Mesendoderm (in vitro differentiated cells): Measurements from ENCODE around the gene RS1.

Experiments
- DNase-seq: peaks from one replicate; pipeline ENCODE4 v3.0.0; 2013
- H2AK5ac ChIP-seq: 2 replicates; pipeline ENCODE4 v1.6.1; 2013; ENCODE audit warnings: low read length, inconsistent platforms
- H2BK120ac ChIP-seq: 2 replicates; pipeline ENCODE4 v1.6.1; 2013; ENCODE audit warnings: low read depth, mild to moderate bottlenecking, low read length, moderate library complexity, mixed read lengths
- H2BK15ac ChIP-seq: replicated peaks from 2 replicates; pipeline ENCODE4 v1.6.1; 2013; ENCODE audit warnings: low read depth, mild to moderate bottlenecking, moderate library complexity
- H2BK5ac ChIP-seq: 2 replicates; pipeline ENCODE4 v1.6.1; 2013; ENCODE audit warnings: low read length, inconsistent platforms
- H3K18ac ChIP-seq: 2 replicates; pipeline ENCODE4 v1.6.1; 2013; ENCODE audit warnings: mild to moderate bottlenecking, low read length, mixed read lengths
- H3K23ac ChIP-seq: one replicate; pipeline ENCODE4 v1.6.1; 2013; ENCODE audit warnings: low read length
- H3K27ac ChIP-seq: 2 replicates; pipeline ENCODE4 v1.5.1; 2013; ENCODE audit warnings: low read depth, mild to moderate bottlenecking, inconsistent platforms, low read length, moderate library complexity
- H3K27me3 ChIP-seq: 2 replicates; pipeline ENCODE4 v1.6.1; 2013; ENCODE audit warnings: low read length, control low read depth, mild to moderate bottlenecking, inconsistent platforms; ENCODE audit not compliant: insufficient read depth, poor library complexity
- H3K36me3 ChIP-seq: 2 replicates; pipeline ENCODE4 v1.6.1; 2013; ENCODE audit warnings: low read length, inconsistent platforms; ENCODE audit not compliant: control insufficient read depth, insufficient read depth
- H3K4ac ChIP-seq: one replicate; pipeline ENCODE4 v1.6.1; 2013; ENCODE audit warnings: low read depth, mild to moderate bottlenecking, low read length, moderate library complexity
- H3K4me1 ChIP-seq: 2 replicates; pipeline ENCODE4 v1.6.1; 2013; ENCODE audit warnings: low read depth, low read length, inconsistent platforms; ENCODE audit not compliant: control insufficient read depth
- H3K4me2 ChIP-seq: 2 replicates; pipeline ENCODE4 v1.6.1; 2013; ENCODE audit warnings: low read length
- H3K4me3 ChIP-seq: 2 replicates; pipeline ENCODE4 v1.5.1; 2013; ENCODE audit warnings: mild to moderate bottlenecking, low read length
- H3K56ac ChIP-seq: one replicate; pipeline ENCODE4 v1.6.1; 2013; ENCODE audit warnings: low read length
- H3K79me1 ChIP-seq: 2 replicates; pipeline ENCODE4 v1.6.1; 2013; ENCODE audit warnings: low read length, inconsistent platforms
- H3K79me2 ChIP-seq: 2 replicates; pipeline ENCODE4 v1.6.1; 2013; ENCODE audit warnings: mild to moderate bottlenecking, low read length; ENCODE audit not compliant: control insufficient read depth, insufficient read depth
- H3K9ac ChIP-seq: 2 replicates; pipeline ENCODE4 v1.6.1; 2013; ENCODE audit warnings: low read length, inconsistent platforms
- H4K5ac ChIP-seq: one replicate; pipeline ENCODE4 v1.6.1; 2013; ENCODE audit warnings: low read length
- H4K8ac ChIP-seq: one replicate; pipeline ENCODE4 v1.6.1; 2013; ENCODE audit warnings: low read depth, mild to moderate bottlenecking, control low read depth, low read length, moderate library complexity
- WGBS: extraction: QIAGEN DNeasy Blood & Tissue Kit; methylation state at CpG from one replicate; pipeline ENCODE4 v1.1.7; 2013; ENCODE audit warnings: low lambda C conversion rate, missing lambda C conversion rate; ENCODE audit not compliant: insufficient coverage; ENCODE audit errors: extremely low coverage; 5-methylcytosine and 5-hydroxymethylcytosine counted together

RS1 gene

DNA sequence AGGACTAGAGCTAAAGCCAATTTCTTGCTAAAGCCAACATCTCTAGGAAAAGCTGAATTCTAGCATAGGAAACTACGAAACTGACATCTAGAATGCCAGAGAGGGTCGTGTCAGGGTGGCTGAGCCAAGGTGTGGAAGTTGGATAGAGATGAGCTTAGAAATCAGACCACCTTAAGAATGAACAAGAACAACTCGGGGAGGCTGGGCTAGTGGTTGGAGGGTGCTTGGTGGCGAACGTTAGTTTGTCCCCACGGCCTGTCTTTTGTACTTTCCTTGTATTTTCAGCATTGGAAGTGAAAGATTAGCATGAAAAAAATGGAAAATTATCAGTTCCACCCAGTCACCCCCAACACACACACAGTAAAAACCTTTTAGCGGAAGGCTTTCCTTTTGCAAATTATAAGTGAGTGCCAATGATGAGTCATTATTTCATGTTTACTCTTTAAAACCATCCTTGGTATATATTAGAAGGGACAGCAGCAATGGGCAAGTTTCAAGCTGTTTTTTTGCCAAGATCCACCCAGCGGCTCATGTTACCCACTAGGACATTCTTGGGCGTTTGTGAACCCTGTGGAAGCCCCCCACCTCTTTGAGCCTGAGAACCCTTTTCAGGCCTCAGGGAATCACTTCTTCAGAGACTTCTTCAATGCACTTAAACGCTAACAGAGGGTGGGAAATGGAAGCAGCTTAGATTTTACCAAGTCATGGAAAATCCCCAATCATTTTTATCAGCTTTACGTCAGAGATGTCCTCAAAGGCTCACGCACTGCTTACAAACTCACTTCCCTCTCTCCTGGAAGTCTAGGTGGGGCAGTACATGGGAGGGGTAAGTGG lies 30.7 kb upstream of the RS1 start:
- Histone ChIP-seq H2AK5ac (no peak overlapping the region), H2BK5ac (no peak overlapping the region), H3K4me2 (no peak overlapping the region), H4K5ac (no peak overlapping the region), H3K36me3 (no peaks in the 10 kb centered on the region), H4K8ac (no peak overlapping the region), H2BK15ac (no peak overlapping the region), H3K27me3 (no peaks in the 10 kb centered on the region), H3K27ac (no peak overlapping the region), H3K18ac (no peak overlapping the region), H3K9ac (no peak overlapping the region), H3K4me1 (no peaks in the 10 kb centered on the region), H3K79me2 (no peaks in the 10 kb centered on the region), H3K4me3 (no peak overlapping the region), H3K79me1 (no peaks in the 10 kb centered on the region), H3K56ac (no peak overlapping the region), H3K23ac (no peak overlapping the region), H3K4ac (no peak overlapping the region), H2BK120ac (no peak overlapping the region)
- DNase-seq = no peak
- no CpG with 5 or more reads among the region's 12 CpGs for WGBS

- no peak overlapping the region for H3K27ac ChIP-seq
- WGBS = no CpG with 5 or more reads among the region's 5 CpGs
These were observed 29.9 kb upstream of the RS1 start for GRCh38 chrX:18701621-18702361.

DNA sequence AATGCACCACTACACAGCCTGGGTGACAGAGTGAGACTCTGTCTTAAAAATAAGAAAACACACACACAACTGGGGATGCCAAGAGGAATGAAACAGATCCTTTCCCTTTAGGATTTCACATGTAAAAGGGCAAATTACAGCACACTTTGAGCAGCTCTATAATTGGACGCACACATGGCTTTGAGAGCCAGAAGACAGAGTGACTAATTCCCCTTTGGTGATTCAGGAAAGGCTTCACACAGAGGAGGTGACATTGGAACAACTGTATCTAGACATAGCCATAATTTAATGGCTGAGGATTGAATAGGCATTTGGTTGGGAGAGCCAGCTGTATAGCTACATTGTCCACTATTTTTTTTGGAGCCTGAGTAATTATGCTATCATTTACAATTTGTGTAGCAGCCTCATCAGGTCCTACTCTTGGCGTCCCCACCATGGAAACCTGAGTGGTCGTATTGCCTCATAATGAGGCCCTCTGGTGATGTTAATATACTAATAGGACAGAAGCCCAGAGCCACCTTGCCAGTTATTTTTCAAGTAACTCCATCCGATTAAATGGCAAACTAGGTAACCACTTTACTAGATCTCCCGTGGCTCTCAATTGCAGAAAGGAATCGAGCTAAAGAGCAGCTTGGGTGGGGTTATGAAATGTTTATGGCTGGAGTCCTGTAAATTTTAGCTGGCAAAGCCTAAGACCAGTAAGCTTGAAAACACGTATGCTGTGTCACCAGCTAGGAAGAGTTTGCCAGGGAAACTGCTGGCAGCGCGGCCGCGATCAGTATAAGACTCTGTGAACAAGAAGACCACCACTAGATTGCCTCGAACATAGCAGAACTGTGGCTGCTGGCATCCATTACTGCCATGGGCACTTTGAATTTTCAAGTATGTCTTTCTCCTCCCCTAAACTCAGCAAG lies 27.1 kb upstream of the RS1 start:
- Histone ChIP-seq H2BK5ac (no peak overlapping the region), H3K56ac (no peak overlapping the region), H3K27me3 (no peaks in the 10 kb centered on the region), H3K4ac (no peak overlapping the region), H3K79me1 (no peaks in the 10 kb centered on the region), H2BK120ac (no peak overlapping the region), H3K23ac (no peak overlapping the region), H3K4me3 (no peak overlapping the region), H3K4me1 (no peaks in the 10 kb centered on the region), H3K9ac (no peak overlapping the region), H3K27ac (no peak overlapping the region), H4K8ac (no peak overlapping the region), H3K18ac (no peak overlapping the region), H2BK15ac (no peak overlapping the region), H3K79me2 (no peaks in the 10 kb centered on the region), H3K36me3 (no peaks in the 10 kb centered on the region), H4K5ac (no peak overlapping the region), H2AK5ac (no peak overlapping the region), H3K4me2 (no peak overlapping the region)
- WGBS = no CpG with 5 or more reads among the region's 12 CpGs
- no peak for DNase-seq

More at GRCh38 chrX:18701621-18702361, 29.9 kb upstream of the RS1 start:
- Histone ChIP-seq H3K79me1 (no peaks in the 10 kb centered on the region), H3K4me2 (no peak overlapping the region), H2BK5ac (no peak overlapping the region), H3K27me3 (no peaks in the 10 kb centered on the region), H2BK15ac (no peak overlapping the region), H3K4ac (no peak overlapping the region), H2AK5ac (no peak overlapping the region), H3K79me2 (no peaks in the 10 kb centered on the region), H3K9ac (no peak overlapping the region), H3K23ac (no peak overlapping the region), H3K18ac (no peak overlapping the region), H3K36me3 (no peaks in the 10 kb centered on the region), H4K8ac (no peak overlapping the region), H3K4me3 (no peak overlapping the region), H3K56ac (no peak overlapping the region), H4K5ac (no peak overlapping the region), H3K4me1 (no peaks in the 10 kb centered on the region), H2BK120ac (no peak overlapping the region)
- no peak for DNase-seq

DNA sequence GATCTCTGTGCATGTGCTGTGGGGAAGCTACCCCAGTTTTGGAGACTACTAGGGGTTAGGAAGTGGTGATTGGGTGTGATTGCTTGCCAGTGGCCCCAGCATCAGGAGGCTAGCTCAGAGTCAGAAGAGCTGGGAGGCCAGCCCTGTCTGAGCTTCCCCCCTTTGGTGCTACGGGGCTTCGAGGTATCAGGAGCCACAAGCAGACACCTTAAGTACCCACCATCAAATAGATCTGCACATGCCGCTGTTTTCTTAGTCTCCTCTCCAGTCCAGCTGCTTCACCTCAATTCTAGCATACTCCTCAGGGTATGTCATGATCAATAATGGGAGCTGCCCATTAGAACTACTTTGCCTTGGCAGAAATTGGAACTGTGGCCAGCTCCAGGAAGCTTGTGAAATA lies 24.7 kb upstream of the RS1 start:
- no peak overlapping the region for H3K23ac ChIP-seq
- no CpG with 5 or more reads among the region's 3 CpGs for WGBS

GRCh38 chrX:18692541-18692940 lies 20.6 kb upstream of the RS1 start:
- no peak for DNase-seq
- H2AK5ac ChIP-seq = no peak overlapping the region
- H3K27me3 ChIP-seq = no peaks in the 10 kb centered on the region
- H4K8ac ChIP-seq = no peak overlapping the region
- no CpG with 5 or more reads among the region's 4 CpGs for WGBS
- no peak overlapping the region for H3K56ac ChIP-seq
- no peak overlapping the region for H3K27ac ChIP-seq
- H3K4me3 ChIP-seq = no peak overlapping the region
- H2BK15ac ChIP-seq = no peak overlapping the region
- H3K4me1 ChIP-seq = no peaks in the 10 kb centered on the region
- H2BK5ac ChIP-seq = no peak overlapping the region
- no peak overlapping the region for H3K9ac ChIP-seq
- no peak overlapping the region for H3K23ac ChIP-seq
- H3K79me1 ChIP-seq = no peaks in the 10 kb centered on the region
- no peak overlapping the region for H3K4me2 ChIP-seq
- no peaks in the 10 kb centered on the region for H3K79me2 ChIP-seq
- no peak overlapping the region for H4K5ac ChIP-seq
- no peaks in the 10 kb centered on the region for H3K36me3 ChIP-seq
- no peak overlapping the region for H3K4ac ChIP-seq
- no peak overlapping the region for H3K18ac ChIP-seq
- H2BK120ac ChIP-seq = no peak overlapping the region

More for the DNA sequence above, 24.7 kb upstream of the RS1 start:
- H4K5ac ChIP-seq = no peak overlapping the region
- no peak overlapping the region for H3K4ac ChIP-seq
- no peak overlapping the region for H3K4me2 ChIP-seq
- no peak overlapping the region for H3K56ac ChIP-seq
- no peak overlapping the region for H3K4me3 ChIP-seq
- H4K8ac ChIP-seq = no peak overlapping the region
- H2BK120ac ChIP-seq = no peak overlapping the region
- no peaks in the 10 kb centered on the region for H3K79me2 ChIP-seq
- DNase-seq = no peak
- no peak overlapping the region for H3K9ac ChIP-seq
- H3K36me3 ChIP-seq = no peaks in the 10 kb centered on the region
- H3K79me1 ChIP-seq = no peaks in the 10 kb centered on the region
- no peak overlapping the region for H2BK5ac ChIP-seq
- no peaks in the 10 kb centered on the region for H3K27me3 ChIP-seq
- H2BK15ac ChIP-seq = no peak overlapping the region
- H3K18ac ChIP-seq = no peak overlapping the region
- H3K27ac ChIP-seq = no peak overlapping the region
- no peaks in the 10 kb centered on the region for H3K4me1 ChIP-seq
- H2AK5ac ChIP-seq = no peak overlapping the region
